HG02588 (cell line): Measurements from ENCODE around the gene HOXA13.

Source experiments
- ATAC-seq: cut with Tn5 transposase; IDR thresholded peaks from one replicate; pipeline ENCODE4 v1.9.1; 2021; ENCODE audit warnings: mild to moderate bottlenecking, moderate library complexity; ENCODE audit not compliant: unreplicated experiment

Gene HOXA13

DNA sequence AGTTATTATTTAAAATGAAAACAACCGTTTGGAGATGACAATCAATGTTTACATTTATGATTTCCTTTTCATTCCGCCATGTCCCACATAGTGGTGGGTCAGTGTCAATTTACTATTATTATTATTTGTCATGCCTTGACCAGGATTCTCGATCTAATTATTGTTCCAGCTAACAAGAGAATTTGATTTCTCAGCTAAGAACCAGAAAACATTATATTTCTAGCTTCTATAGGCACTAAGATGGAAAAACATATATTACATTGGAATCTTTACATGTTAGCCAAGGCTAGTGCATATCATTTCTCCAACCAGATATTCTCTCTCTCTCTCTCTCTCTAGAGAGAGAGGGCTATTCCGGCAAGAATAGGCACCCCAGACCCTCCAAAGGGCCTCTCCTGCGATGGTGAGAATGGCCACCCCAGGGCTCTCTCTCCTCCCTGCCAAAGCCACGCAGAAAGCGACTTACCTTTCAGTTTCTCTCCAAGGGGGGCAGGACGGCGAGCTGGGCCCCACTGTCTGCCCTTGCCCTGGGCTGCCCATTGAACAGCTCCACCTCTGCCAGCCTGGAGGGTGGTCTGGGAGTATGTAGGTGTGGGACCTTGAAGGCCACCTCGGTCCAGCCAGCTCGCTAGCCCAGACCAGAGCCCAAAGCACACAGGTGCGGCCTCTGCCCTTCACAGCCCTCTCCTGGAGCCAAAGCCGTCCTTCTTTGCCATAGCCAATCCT, 49.9 kb downstream of the HOXA13 start:
- no peak for ATAC-seq

GRCh38 chr7:27148756-27149641, 50.9 kb downstream of the HOXA13 start:
- no peak for ATAC-seq

GRCh38 chr7:27148031-27148755, 51.7 kb downstream of the HOXA13 start:
- ATAC-seq, result no peak

DNA sequence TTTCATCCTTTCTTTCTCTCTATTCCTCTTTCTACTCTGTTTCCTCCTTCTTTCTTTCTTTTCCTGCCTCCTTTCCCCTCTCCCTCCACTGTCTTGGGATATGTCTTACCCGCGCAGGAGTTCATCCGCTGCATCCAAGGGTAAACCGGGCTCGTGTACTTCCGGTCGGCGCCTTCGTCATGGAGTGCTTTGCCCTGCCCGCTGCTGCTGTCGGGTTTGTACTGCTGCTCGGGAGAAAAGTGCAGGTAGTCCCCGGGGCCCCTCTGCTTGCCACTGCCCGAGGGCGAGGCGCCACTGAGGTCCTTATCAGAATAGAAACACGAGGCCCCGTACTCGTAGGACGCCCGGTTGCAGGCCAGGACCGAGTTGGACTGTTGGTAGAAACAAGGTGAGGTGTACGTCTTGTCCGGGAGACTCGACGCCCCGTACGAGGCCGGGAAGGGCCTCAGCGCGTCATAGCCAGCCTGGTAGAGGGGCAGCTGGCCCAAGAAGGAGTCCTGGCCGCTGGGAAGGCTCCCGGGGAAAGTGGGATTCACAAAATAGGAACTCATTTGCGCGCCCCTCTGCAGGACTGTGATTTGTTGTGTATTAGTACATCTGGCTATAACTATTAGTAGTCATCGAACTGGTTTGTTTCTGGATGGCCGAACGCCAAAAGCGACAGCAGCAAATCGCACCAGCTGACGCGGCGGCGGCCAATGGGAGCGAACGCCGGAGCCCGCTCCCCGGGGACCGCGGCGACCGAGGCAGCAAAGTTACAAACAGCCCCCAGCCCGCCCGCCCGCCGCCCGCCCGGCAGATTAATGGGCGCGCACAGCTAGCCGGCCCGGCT, 52.5 kb downstream of the HOXA13 start, which contains the start of gene HOXA6:
Gene HOXA6 (minus strand): TSS at position 576 of the 832 bp plus-strand sequence. CDS start 25 bp downstream, at position 551.
- no peak for ATAC-seq

- no peak for ATAC-seq
These were observed 53.2 kb downstream of the HOXA13 start for GRCh38 chr7:27146491-27147198.

GRCh38 chr7:27145914-27146412, 53.9 kb downstream of the HOXA13 start:
- ATAC-seq, result no peak

GRCh38 chr7:27145165-27145913, 54.6 kb downstream of the HOXA13 start:
- ATAC-seq, result no peak

DNA sequence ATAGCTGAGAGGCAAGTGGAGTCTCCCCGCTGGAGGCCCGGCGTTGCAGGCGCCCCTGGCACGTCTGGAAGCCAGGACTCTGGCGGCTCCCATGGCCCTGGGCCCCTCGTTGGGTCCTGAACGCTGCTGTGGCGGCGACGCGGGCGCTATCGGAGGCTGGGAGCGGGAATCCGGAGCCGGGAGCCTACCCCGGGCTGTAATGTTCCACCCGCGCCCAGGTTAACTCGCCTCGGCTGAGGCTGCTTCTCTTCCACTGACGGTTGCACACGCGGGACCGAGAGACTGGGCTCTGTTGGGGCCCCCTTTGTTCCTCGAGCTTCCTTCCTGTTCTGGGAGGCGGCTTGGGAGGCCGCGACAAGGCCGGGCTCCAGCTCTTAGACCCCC, 55.1 kb downstream of the HOXA13 start:
- ATAC-seq, result no peak
